H9 (cell line): ENCODE data around the gene SCAF8. TPM values are rescaled to one million over a fixed set of nuclear protein-coding genes. Genes with fewer than 3 reads are reported as not detected.

Experiments used
- DNase-seq: peaks from one replicate; pipeline ENCODE4 v3.0.0-alpha.2; 2017
- H2AFZ ChIP-seq: one replicate; pipeline ENCODE4 v1.6.1; 2013; ENCODE audit warnings: mild to moderate bottlenecking, low read length, control low read depth, moderate library complexity
- H2AK5ac ChIP-seq: 2 replicates; pipeline ENCODE4 v1.6.1; 2013; ENCODE audit warnings: low read length, control low read depth, mixed read lengths; ENCODE audit not compliant: insufficient read length
- H2BK120ac ChIP-seq: one replicate; pipeline ENCODE4 v1.6.1; 2013; ENCODE audit warnings: low read depth, mild to moderate bottlenecking, low read length, control low read depth, inconsistent platforms; ENCODE audit not compliant: poor library complexity, severe bottlenecking
- H2BK12ac ChIP-seq: 2 replicates; pipeline ENCODE4 v1.6.1; 2013; ENCODE audit warnings: low read length, control low read depth, mixed read lengths, low read depth; ENCODE audit not compliant: insufficient read length
- H2BK15ac ChIP-seq: 2 replicates; pipeline ENCODE4 v1.6.1; 2013; ENCODE audit warnings: low read depth, low read length, control low read depth
- H2BK20ac ChIP-seq: one replicate; pipeline ENCODE4 v1.6.1; 2013; ENCODE audit warnings: low read depth, mild to moderate bottlenecking, low read length, control low read depth, inconsistent platforms; ENCODE audit not compliant: poor library complexity, severe bottlenecking
- H2BK5ac ChIP-seq: 2 replicates; pipeline ENCODE4 v1.6.1; 2013; ENCODE audit warnings: low read length, control low read depth, mixed read lengths; ENCODE audit not compliant: insufficient read length
- H3K14ac ChIP-seq: 2 replicates; pipeline ENCODE4 v1.6.1; 2013; ENCODE audit warnings: low read length, control low read depth; ENCODE audit not compliant: insufficient read depth
- H3K18ac ChIP-seq: 2 replicates; pipeline ENCODE4 v1.6.1; 2013; ENCODE audit warnings: low read depth, mild to moderate bottlenecking, mixed read lengths, low read length, control low read depth; ENCODE audit not compliant: insufficient read length
- H3K23ac ChIP-seq: 2 replicates; pipeline ENCODE4 v1.6.1; 2013; ENCODE audit warnings: low read length, control low read depth, mixed read lengths, low read depth; ENCODE audit not compliant: insufficient read length
- H3K23me2 ChIP-seq: 2 replicates; pipeline ENCODE4 v1.6.1; 2013; ENCODE audit warnings: low read depth, mild to moderate bottlenecking, mixed read lengths, low read length, control low read depth; ENCODE audit not compliant: insufficient read length, poor library complexity, severe bottlenecking
- H3K27ac ChIP-seq: 2 replicates; pipeline ENCODE4 v1.5.1; 2013; ENCODE audit warnings: low read length, control low read depth, mixed read lengths, low read depth; ENCODE audit not compliant: insufficient read length
- H3K27me3 ChIP-seq: 2 replicates; pipeline ENCODE4 v1.6.1; 2013; ENCODE audit warnings: low read length, control low read depth, inconsistent platforms; ENCODE audit not compliant: insufficient read depth
- H3K4ac ChIP-seq: 2 replicates; pipeline ENCODE4 v1.6.1; 2013; ENCODE audit warnings: low read depth, mild to moderate bottlenecking, control low read depth, inconsistent platforms, low read length, moderate library complexity
- H3K4me1 ChIP-seq: 2 replicates; pipeline ENCODE4 v1.6.1; 2013; ENCODE audit warnings: low read length, control low read depth, inconsistent platforms; ENCODE audit not compliant: insufficient read depth
- H3K4me2 ChIP-seq: 2 replicates; pipeline ENCODE4 v1.6.1; 2013; ENCODE audit warnings: low read length, control low read depth, mixed read lengths; ENCODE audit not compliant: insufficient read length, insufficient read depth
- H3K56ac ChIP-seq: 2 replicates; pipeline ENCODE4 v1.6.1; 2013; ENCODE audit warnings: low read depth, mild to moderate bottlenecking, mixed read lengths, low read length, control low read depth; ENCODE audit not compliant: insufficient read length
- H3K79me1 ChIP-seq: 2 replicates; pipeline ENCODE4 v1.6.1; 2013; ENCODE audit warnings: low read depth, mild to moderate bottlenecking, moderate library complexity, low read length, control low read depth, inconsistent platforms; ENCODE audit not compliant: insufficient read depth, poor library complexity, severe bottlenecking
- H3K79me2 ChIP-seq: 2 replicates; pipeline ENCODE4 v1.6.1; 2013; ENCODE audit warnings: low read length, control low read depth, inconsistent platforms; ENCODE audit not compliant: insufficient read depth
- H3K9ac ChIP-seq: 2 replicates; pipeline ENCODE4 v1.6.1; 2013; ENCODE audit warnings: low read length, control low read depth, mixed read lengths; ENCODE audit not compliant: insufficient read length; ENCODE audit errors: extremely low read depth
- H3K9me3 ChIP-seq: one replicate; pipeline ENCODE4 v1.6.1; 2013; ENCODE audit warnings: low read depth, low read length, inconsistent platforms; ENCODE audit not compliant: control insufficient read depth
- H3T11ph ChIP-seq: one replicate; pipeline ENCODE4 v1.6.1; 2013; ENCODE audit warnings: mild to moderate bottlenecking, low read length, control low read depth, inconsistent platforms
- H4K20me1 ChIP-seq: one replicate; pipeline ENCODE4 v1.6.1; 2013; ENCODE audit not compliant: control insufficient read depth, insufficient read length, insufficient read depth
- H4K5ac ChIP-seq: 2 replicates; pipeline ENCODE4 v1.6.1; 2013; ENCODE audit warnings: low read depth, mild to moderate bottlenecking, mixed read lengths, low read length, control low read depth; ENCODE audit not compliant: insufficient read length
- H4K8ac ChIP-seq: replicated peaks from 2 replicates; pipeline ENCODE4 v1.6.1; 2013; ENCODE audit warnings: low read length, control low read depth, mixed read lengths, low read depth; ENCODE audit not compliant: insufficient read length
- H4K91ac ChIP-seq: 2 replicates; pipeline ENCODE4 v1.6.1; 2013; ENCODE audit warnings: low read depth, mild to moderate bottlenecking, moderate library complexity, mixed read lengths, low read length, control low read depth; ENCODE audit not compliant: insufficient read length
- H3K27ac Mint-ChIP-seq, 3 experiments: 2 replicates in 2 of 3; 3 replicates in 1 of 3; pipeline ENCODE4 v1.8.0; 2020 to 2021; ENCODE audit warnings: mixed read lengths in 3 of 3, mild to moderate bottlenecking in 1 of 3, moderate library complexity in 1 of 3
- H3K27me3 Mint-ChIP-seq: 2 replicates; pipeline ENCODE4 v1.8.0; 2021; ENCODE audit warnings: low read depth, mild to moderate bottlenecking, moderate library complexity, mixed read lengths
- H3K36me3 Mint-ChIP-seq, 3 experiments: 2 replicates in 2 of 3; 3 replicates in 1 of 3; pipeline ENCODE4 v1.8.0; 2020 to 2021; ENCODE audit warnings: low read depth in 3 of 3, mixed read lengths in 3 of 3; ENCODE audit not compliant: insufficient read depth in 1 of 3
- H3K4me1 Mint-ChIP-seq, 2 experiments: 2 replicates each; pipeline ENCODE4 v1.8.0; 2020; ENCODE audit warnings: mixed read lengths in 2 of 2
- H3K4me3 Mint-ChIP-seq, 2 experiments: 2 replicates in 1 of 2; 3 replicates in 1 of 2; pipeline ENCODE4 v1.8.0; 2020 to 2021; ENCODE audit warnings: mild to moderate bottlenecking in 2 of 2, mixed read lengths in 2 of 2, moderate library complexity in 1 of 2
- H3K9me3 Mint-ChIP-seq, 2 experiments: 2 replicates in 1 of 2; 3 replicates in 1 of 2; pipeline ENCODE4 v1.8.0; 2020; ENCODE audit warnings: mild to moderate bottlenecking in 2 of 2, mixed read lengths in 2 of 2, moderate library complexity in 1 of 2
- CTCF ChIP-seq: fragments of 200-600 bp; sonication (generic); conservative IDR thresholded peaks from 3 replicates; pipeline ENCODE4 v1.8.0; 2021; ENCODE audit warnings: antibody characterized with exemption, mild to moderate bottlenecking
- WGBS: extraction: QIAGEN DNeasy Blood & Tissue Kit; methylation state at CpG from one replicate; pipeline ENCODE4 v1.1.7; 2013; ENCODE audit warnings: missing lambda C conversion rate, low lambda C conversion rate, mixed read lengths; ENCODE audit not compliant: insufficient read length; ENCODE audit errors: extremely low coverage; 5-methylcytosine and 5-hydroxymethylcytosine counted together
- total RNA-seq: library from RNA; stranded (reverse); gene quantifications from 2 replicates; pipeline ENCODE4 v1.2.1, GENCODE V29; 2021

SCAF8 gene
- total RNA-seq, 1 experiment from 2014 or later: 78.5 TPM

GRCh38 chr6:154814063-154814462, 80.8 kb downstream of the SCAF8 start:
- H2BK12ac ChIP-seq: no peak overlapping the region
- no peak overlapping the region for H3K18ac ChIP-seq
- DNase-seq: no peak
- no peaks in the 10 kb centered on the region for H3K27me3 Mint-ChIP-seq
- H3K79me1 ChIP-seq: peaks cover 2% of the 10 kb centered on the region
- no peak for TF ChIP-seq CTCF
- no peaks in the 10 kb centered on the region for H3K9me3 ChIP-seq
- no peaks in the 10 kb centered on the region for H3K27me3 ChIP-seq
- no peak overlapping the region for H4K8ac ChIP-seq
- no peak overlapping the region for H3K9ac ChIP-seq
- H3K4me3 Mint-ChIP-seq: no peak overlapping the region
- no peak overlapping the region for H3T11ph ChIP-seq
- peaks cover 38 to 91% (median 88%) of the 10 kb centered on the region in 3 experiments for H3K36me3 Mint-ChIP-seq
- H3K14ac ChIP-seq: no peak overlapping the region
- no peak overlapping the region for H2BK20ac ChIP-seq
- H2BK15ac ChIP-seq: no peak overlapping the region
- H3K4me1 ChIP-seq: no peaks in the 10 kb centered on the region
- no peak overlapping the region for H2BK120ac ChIP-seq
- no peaks in the 10 kb centered on the region for H4K20me1 ChIP-seq
- H3K56ac ChIP-seq: no peak overlapping the region
- no peak overlapping the region for H2AFZ ChIP-seq
- H3K4me2 ChIP-seq: no peak overlapping the region
- no peak overlapping the region for H3K27ac ChIP-seq
- H3K27ac Mint-ChIP-seq: no peak overlapping the region; a peak in 1 of 7 replicates
- H2BK5ac ChIP-seq: no peak overlapping the region
- no peak overlapping the region for H3K23ac ChIP-seq
- no peaks in the 10 kb centered on the region for H3K4me1 Mint-ChIP-seq
- no peaks in the 10 kb centered on the region; a peak in 1 of 5 replicates for H3K9me3 Mint-ChIP-seq
- no CpG with 5 or more reads among the region's 7 CpGs for WGBS
- no peak overlapping the region for H2AK5ac ChIP-seq
- no peaks in the 10 kb centered on the region for H3K23me2 ChIP-seq
- H3K4ac ChIP-seq: no peak overlapping the region
- H4K91ac ChIP-seq: no peak overlapping the region
- H4K5ac ChIP-seq: no peak overlapping the region
- H3K79me2 ChIP-seq: no peaks in the 10 kb centered on the region; the same call in 1 of the 2 replicates
